ENCODE results near the gene ATP2B1.

ATP2B1 gene

DNA sequence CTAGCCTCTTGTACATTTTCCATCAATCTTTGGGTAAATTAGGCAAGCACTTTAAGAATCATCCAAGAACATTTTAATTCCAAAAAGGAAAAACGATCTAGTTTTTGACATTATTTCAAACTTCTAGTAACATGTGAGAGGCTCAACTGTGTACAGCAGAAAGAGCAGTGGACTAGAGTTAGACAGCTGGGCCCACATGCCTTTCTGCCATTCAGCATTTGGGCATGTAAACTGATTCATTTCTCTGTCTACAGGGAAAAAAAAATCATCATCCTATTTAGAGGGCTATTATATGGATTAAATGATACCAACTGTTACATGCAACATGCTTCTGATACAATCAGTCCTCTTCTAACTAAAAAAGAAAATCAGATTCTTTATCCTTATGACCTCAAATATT lies 17.7 kb downstream of the ATP2B1 start:
- no peak for DNase-seq

DNA sequence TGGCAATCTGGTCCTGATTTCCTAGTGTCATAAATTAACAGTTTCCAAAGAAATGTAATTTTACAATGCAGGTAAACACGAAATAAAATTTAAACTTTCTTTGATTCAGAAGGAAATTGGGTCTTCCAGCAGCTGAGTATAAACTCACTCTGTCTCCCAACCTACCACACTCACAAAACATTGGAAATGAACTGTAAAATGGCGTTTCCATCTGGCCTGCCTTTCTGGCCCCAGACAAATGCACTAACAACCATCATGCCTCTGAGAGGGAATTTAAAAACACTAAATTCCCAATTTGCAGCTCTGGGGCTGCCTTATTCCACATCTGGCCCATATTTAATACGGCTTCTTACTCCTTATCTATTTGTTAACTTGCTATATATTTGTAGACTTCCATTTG lies 19.3 kb downstream of the ATP2B1 start:
- DNase-seq = no peak

DNA sequence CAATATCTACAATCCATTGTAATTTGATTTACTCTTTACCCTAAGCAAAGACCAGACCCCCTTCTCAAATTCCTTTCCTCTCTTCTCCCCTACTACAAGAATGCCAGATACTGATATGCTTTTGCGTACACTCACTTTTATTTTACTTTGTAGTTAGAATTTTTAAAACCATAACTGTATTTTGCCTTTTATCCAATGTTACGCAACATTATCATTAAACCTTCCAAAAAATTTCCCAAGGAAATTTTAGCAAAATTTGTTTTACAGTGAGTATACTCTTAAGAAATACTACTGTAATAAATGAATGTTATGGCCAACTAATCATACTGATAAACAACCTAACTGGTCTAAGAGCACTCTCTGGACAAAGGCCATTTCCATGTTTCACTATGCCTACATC lies 22.3 kb downstream of the ATP2B1 start:
- DNase-seq = no peak

DNA sequence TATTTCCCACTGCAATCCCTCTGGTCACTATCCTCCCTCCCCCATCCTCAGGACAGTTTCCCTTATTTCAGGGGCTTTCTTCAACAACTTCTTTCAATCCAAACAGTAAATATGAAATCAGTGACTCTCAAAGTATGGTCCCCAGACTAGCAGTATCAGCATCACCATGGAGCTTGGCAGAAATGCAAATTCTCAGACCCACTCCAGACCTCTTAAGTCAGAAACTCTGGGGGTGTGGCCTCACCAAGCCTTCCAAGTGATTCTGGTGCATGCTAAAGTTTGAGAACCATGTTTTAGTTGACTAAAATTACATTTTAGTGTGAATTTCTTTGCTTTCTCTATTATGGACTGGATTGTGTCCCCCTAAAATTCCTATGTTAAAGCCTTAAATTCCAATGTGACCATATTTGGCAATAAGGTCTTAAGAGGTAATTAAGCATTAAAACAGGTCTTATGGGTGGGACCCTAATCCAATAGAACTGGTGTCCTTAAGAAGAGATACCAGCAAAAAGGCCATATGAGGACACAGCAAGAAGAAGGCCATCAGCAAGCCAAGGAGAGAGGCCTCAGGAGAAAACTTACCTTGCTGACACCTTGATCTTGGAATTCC lies 23.2 kb downstream of the ATP2B1 start:
- DNase-seq = no peak

DNA sequence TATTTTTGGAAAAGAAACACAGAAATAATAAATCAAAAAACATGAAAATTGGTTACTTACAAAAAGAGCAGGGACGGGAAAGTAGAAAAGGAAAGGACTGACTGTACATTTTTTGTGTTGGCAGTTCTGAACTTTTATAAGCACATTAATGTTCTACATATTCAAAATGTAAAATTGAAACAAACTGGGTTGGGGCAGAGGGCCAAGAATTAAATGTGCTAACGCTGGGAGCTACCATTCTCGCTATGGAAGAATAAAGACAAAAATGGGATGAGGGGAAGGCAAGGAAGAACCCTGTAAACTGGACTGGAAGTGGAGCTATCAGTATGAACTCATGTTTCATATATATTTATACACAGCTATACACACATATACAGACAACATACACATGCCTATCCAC lies 24.5 kb downstream of the ATP2B1 start:
- DNase-seq = no peak

DNA sequence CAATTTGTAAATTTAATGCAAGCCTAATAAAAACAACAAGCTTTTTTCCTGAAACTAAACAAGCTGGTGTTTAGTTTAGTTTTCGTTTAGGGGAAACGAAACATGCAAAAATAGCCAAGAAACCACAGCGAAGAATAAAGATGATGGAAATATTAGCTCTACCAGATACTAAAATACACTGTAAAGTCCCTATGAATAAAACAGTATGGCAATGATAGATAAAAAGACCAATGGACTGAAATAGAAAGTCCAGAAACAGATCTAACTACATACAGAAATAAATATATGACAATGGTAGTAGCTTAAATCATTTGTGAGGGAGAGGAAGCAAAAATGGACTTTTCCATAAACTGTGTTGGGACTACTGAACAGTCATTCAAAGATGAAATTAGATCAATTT lies 26.4 kb downstream of the ATP2B1 start:
- DNase-seq = no peak

DNA sequence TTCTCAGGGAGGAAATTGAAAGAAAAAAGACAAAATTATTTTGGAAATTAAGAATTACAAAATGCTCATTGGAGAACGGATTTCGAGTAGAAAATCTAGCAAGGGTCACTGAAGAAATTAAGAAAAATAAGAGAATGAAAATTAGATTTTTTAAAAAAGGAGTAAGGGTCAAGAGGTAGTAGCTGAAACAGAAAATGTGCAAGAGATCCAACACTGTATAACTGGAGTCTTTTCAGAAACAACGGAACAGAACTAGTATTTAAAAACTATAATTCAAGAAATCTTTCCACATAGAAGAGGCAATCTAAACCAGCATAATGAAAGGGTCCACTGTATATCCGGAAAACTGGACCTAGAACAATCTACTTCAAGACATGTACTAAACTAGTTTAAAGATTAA lies 28.2 kb downstream of the ATP2B1 start:
- no peak for DNase-seq

DNA sequence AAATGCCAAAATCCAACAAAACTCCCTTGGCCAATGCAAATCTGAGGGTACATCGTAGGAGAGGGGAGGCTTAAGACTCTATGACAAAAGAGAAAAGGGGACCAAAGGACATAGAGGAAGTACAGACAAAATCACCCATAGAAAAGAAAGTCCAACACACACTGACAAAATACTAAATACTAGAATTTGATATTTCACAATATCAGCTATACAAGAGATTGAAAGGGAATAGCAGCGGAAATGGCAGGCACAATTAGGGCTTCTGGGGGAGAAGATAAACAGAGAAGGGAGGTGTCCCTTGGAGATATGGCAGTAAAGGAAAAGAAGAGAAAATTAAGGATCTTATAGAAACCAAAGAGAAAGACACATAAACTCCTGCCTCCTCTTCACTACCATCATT lies 29.0 kb downstream of the ATP2B1 start:
- DNase-seq = no peak

DNA sequence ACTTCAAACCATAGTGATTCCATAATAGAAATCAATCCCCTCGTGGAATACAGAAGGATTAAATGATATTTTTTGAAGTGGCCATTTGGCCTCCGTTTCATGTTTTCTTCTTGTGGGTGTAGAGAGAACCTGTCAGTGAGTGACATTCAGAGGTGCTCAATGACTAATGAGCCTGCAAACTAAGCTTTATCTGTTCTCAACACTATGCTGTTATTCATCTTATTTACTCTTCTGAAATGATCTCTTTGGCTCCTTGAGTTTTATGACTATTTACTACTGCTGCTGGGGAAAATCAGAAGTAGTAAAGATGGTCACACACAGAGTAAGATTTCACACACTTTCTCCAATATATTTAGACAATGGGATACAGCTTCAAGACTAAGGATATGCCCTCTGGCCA lies 30.4 kb downstream of the ATP2B1 start:
- no peak for DNase-seq

DNA sequence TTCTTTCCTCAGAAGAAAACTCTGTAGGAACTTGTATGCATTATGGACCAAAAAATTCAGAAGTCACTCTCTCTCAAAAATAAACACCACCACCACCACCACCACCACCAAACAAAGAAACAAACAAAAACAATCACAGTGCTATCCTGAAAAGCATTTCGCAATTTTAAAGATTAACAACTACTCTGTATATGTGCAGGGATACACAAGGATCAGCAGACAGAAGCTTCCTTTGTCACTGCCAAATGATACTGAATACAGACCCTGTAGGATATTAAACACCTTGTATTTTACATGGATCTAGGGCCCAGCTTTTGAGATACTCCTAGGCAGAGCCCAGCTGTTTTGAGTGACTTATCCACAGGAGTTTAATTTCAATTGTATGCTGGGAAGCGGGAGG lies 31.7 kb downstream of the ATP2B1 start:
- no peak for DNase-seq

DNA sequence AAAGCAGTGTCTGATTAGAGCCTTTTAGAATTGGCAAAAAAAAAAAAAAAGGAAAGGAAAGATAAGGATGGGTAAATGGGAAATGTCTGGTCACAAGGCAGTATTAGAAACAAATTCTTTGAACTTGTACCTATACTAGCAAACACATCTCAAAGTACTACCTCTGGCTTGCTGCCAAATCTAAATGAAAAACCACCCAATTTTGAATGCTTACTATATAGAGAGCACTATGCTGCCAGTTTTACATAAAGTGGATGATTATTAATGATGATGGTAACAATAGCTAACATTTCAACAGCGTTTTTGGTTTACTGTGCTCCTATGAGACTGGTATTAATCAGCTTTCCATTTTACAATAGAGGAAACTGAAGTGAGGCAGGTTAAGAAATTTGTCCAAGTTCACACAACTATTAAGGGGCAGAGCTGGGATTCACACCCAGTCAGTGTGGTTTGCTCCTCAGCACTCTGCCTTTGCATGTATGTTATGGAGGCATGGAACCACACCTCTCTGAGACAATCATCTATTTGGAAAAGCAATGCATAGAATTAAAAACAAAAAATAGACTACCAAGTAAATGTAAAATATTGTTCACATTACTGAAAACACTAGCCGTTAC lies 34.2 kb downstream of the ATP2B1 start:
- no peak for DNase-seq

DNA sequence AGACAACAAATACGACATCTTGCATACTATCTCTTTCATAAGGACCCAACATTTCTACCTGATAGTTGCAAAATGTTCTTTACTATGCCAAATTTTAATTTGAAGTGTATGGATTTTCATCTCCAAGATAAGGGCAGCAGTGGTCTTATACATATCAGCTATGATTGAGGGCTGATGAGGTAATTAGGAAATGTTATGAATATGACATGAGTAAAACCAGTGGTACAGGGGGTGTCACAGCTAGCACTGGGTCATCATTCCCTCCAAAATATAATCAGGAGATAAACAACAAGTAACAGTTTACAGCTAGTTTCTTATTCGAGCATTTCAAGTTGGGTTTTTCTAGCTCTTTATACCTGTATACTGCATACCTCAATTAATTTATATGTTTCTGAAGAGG lies 35.0 kb downstream of the ATP2B1 start:
- no peak for DNase-seq

DNA sequence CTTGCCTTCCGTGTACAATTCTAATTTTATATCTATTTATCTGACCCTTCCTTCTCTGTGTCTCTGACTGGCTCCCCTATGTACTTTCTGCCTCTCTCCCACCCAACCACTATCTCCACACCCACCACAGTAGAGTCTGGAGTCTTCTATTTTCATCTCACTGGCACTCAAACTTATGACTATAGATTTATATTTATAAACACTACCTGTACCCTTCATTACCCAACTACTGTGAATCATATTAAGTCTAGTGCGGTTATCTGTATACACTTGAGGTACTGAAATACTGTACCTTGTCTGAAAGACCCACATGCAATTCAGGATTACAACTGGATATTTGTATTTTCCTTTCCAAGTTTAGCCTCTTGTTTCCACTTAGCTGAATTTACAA lies 36.1 kb downstream of the ATP2B1 start:
- no peak for DNase-seq

DNA sequence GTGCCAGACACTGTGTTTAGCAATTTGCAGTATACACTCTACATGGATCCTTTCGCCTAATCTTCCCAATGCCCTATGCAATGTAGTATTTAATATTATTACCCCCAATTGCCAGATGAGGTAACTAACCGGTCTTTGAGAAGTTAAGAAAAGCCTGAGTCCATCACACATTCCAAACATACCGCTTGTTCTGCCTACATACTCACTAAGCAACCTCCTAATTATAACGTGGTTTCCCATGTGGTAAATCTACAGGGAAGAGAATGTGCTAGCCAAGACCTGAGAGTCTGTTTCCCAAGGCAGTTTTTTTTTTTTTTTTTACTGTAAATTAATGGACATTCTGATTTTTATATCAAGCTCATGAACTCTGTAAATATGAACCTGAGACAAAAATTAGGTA lies 37.2 kb downstream of the ATP2B1 start:
- DNase-seq = no peak

DNA sequence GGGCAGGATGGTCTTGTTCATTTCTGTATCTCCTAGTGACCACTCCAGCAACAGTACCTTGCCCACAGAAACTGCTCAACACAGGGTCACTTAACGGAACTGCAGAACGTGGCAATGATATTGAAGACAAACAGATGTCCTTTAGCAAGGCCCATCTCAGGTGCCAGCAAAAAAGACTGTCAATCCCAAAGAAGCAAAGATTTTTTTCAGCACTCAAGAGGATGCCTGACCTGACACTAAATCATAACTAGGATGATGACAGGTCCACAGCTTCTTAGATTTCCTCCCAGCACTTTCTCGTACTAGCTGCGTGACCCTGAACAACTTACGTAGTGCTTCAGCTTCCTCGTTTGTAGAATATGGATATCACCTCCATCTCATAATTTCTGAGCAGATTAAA lies 39.4 kb downstream of the ATP2B1 start:
- DNase-seq = no peak

DNA sequence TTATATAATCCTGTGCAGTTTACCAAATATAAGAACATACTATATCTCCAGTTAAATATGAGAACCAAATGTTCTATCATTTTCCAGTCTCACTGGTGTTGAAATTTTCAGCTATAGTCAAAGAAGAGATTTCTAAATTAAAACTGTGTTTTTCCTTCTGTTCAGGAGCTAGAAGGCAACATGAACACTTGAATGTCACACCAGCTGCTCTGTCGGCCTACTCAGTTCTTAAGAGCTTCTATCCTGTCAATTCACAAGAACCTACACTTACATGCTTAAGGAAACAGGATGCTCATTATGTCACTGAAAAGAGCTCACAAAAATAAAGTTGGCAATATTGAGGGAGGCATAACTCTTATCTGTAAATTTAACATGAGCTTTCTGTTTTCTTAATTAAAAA lies 43.1 kb downstream of the ATP2B1 start:
- DNase-seq = no peak

DNA sequence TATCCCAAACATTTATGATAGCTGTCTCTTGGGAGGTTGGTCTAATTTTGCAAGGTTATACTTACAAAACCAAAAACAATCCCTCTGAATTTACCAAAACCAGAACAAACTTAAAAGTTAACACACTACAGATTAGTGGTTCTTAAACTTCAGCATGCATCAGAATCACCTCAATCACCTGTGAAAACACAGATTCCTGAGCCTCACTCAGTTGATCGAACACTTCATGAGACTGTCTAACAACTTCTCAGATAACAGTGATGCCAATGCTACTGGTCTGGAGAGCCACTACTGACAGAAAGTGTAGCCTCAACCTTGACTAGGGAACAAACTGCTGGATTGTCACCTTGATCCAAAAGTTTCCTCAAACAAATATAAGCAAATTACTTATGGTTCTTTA lies 44.2 kb downstream of the ATP2B1 start:
- DNase-seq = no peak

DNA sequence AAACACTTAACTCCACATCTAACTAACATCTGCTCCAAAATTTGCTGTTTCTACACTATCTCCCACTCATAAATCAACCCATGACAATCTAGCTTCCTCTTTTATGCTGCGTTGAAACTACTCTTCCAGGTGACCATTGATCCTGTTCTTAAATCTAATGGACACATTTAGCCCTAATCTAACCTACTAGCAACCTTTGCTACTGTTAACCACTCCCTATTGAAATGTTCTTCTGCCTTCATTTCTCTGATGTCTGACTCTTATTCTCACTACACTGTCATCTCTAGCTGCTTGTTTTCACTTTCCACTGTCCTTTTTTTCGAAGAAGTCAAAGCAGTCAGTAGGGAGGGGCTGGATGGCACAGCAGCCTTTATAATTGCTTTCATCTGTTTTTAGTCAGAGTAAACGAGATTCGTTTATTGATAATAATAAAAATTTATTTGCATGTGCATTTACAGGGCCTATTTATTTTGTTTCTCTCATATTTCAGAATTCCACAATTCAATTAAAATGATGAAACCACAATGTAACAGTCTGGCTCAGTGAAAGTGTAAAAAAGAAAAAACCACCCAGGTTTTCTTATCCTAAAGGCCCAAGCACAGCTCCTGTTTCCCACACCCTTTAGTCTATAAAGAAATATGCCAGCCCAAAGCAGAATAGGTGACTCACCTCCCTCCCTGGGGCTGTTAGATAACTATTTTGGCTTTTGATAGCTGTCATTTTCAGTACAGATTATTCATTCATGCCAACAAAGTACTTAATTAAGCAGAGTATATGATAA lies 44.9 kb downstream of the ATP2B1 start:
- DNase-seq = peak; percentile 34

DNA sequence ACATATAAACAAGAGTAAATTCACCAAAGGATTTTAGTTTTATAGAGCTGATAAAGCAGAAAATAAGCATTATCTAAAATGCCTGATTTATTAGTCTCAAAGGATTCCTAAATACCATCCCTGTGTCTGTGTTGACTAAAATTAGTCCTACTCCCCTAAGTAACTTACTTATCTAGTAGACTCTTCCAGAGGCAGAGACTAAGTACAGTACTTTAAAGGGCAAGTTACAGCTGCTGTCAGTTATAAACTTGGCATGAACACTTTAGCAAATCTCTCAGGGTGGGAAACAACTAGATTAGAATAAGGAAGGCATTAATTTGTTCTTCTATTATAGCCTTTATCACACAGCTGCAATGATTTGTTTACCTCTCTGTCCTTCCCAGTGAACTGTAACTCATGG lies 46.0 kb downstream of the ATP2B1 start:
- no peak for DNase-seq

DNA sequence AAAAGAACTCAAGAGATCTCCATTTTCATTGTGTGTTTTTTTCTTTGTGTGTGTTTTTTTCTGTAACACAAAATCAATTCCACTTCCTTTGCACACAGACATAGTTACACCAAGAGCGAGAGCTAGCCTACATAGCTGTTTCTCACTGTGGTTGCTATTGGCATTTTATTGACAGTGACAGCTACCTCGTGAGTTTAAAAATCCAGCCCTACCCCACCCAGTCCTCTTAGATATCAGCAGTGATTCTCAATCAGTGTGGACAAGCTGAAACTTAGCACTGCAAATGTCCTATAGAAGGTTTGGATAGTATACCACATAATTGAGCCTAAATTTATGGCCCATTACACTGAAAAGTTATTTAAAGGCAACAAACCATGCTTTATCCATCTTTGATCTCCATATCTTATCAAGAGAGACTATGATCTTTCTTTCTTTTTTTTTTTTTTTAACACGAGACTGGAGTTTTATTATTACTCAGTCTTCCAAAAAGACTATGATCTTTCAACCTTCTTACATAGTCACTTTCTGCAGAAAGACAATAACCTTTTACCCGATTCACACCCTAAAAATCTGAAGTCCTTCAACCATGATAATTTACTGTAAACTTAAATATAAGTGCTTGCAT lies 46.8 kb downstream of the ATP2B1 start:
- DNase-seq = no peak

DNA sequence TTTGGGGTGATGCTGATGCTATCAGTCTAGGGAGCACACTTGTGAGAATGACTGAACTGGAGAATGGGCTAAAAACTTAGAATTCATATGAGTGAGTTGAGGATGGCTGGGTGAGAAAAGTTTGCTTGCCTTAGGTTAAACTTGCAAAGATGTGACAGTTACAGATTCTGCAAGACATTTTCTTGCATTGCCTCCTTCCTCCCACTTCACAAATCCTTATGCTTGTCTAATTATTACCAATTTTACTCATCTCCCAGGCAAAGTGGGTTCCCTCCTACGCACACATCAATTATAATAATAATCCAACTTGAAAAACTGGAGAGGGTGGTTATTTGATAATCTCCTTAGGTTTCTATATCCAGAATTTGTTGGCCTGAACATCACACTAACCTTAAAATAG lies 50.9 kb downstream of the ATP2B1 start:
- no peak for DNase-seq

DNA sequence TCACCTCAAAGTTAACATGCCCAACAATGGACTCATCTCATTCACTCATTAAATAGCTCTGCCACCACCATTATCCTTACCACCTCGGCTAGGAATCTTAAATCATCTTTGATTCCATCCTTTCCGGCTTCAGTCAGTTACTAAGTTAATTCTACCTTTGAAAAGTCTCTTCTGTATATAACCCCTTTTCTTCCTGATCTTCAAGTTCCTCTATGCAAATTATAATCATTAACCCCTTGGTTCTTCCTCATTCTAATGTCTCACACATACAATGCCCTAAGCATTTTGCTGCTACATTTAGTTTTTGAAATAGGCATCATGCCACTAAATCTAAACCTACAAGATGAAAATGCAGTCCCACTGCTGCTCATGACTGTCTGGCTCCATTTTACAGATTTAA lies 51.6 kb downstream of the ATP2B1 start:
- no peak for DNase-seq

DNA sequence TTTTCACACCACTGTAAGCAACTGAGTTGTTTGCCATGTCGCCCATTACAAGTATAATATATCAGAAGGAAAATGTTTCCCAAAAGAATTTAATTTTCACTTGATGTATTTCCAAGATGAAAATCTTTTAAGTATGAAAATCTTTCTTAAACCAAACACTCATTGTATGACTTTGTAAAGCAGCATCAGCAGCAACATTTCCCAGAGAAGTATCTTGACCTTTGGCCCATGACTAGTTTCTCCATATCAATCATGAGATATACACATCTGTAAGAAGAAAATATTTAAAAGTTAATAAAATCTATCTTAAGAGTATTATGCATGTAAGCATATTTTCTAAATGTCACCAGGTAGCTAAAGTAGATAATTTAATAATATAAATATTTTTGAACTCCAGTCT lies 52.8 kb downstream of the ATP2B1 start:
- DNase-seq = no peak

DNA sequence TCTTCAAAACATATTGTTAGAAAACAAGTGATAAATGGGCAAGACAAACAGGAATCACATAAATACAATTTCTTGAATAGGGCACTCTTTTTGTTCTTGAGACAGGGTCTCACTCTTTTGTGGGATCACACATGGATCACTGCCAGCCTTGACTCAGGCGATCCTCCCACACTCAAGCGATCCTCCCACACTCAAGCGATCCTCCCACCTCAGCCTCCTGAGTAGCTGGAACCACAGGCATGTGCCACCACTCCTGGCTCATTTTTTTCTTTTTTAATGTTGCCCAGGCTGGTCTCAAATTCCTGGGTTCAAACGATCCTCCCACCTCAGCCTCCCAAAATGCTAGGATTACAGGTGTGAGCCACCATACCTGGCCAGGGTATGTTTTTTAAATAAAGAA lies 57.4 kb downstream of the ATP2B1 start:
- no peak for DNase-seq

All from stimulated activated CD4-positive, alpha-beta T cell treated with anti-CD3 and anti-CD28 coated beads, Interleukin-15, amount 100 ng/mL, for 24 hours (primary cell).